ENCODE measurements around the gene TEX13A.
"Not testable (repeated sequence)": the region's sequence is repeated elsewhere in the genome, so short reads cannot be mapped to it uniquely, and the experiment has no call there.

The TEX13A gene

DNA sequence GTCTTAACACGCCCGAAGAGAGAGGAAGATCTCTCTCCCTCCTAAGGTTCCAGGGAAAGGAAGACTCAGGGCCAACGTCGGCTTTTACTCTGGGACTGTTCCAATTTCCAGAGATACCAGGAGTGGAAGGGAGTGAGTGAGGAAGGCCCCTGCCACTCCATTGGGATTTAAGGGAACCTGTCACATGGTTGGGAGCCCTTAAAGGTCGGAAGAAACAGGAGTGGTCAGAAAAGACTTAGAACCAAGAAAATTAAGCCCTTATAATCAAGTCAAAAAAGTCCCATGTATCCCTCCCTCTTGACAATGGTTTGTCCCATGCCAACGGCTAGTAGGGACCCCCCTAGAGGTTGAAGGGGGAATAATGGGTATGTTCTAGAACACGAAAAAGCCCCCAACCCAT, at the start of gene TEX13A:
TEX13A (minus strand) TSS at position 59 of the 400 bp plus-strand sequence. CDS start 297 bp downstream, outside the sequence.
- no peaks in the 10 kb centered on the region for H3K27me3 ChIP-seq (ENCODE audit: control insufficient read depth, insufficient read depth, low read length)

GRCh38 chrX:105269386-105269785, 48.9 kb upstream of the TEX13A start:
- DNase-seq (ENCODE audit: low read depth, low spot score): no peak
- no peaks in the 10 kb centered on the region for H3K4me1 ChIP-seq (ENCODE audit: control insufficient read depth, insufficient read depth, low read length)
- no peaks in the 10 kb centered on the region for H3K9me3 ChIP-seq (ENCODE audit: control insufficient read depth, insufficient read depth, low read length)
- no peaks in the 10 kb centered on the region for H3K27me3 ChIP-seq (ENCODE audit: control insufficient read depth, insufficient read depth, low read length)
- no peak overlapping the region for H3K4me3 ChIP-seq (ENCODE audit: low read length)
- whole genome bisulfite sequencing (ENCODE audit: insufficient coverage, insufficient read length): no CpG with 5 or more reads among the region's 2 CpGs
- no peak overlapping the region for H3K27ac ChIP-seq (ENCODE audit: low read length)
- H3K36me3 ChIP-seq (ENCODE audit: control insufficient read depth, insufficient read depth, low read length): no peaks in the 10 kb centered on the region

More for the DNA sequence above, at the start of gene TEX13A:
- no peaks in the 10 kb centered on the region for H3K4me1 ChIP-seq (ENCODE audit: control insufficient read depth, insufficient read depth, low read length)
- no peaks in the 10 kb centered on the region for H3K9me3 ChIP-seq (ENCODE audit: control insufficient read depth, insufficient read depth, low read length)
- WGBS (ENCODE audit: insufficient coverage, insufficient read length): no CpG with 5 or more reads among the region's 7 CpGs
- DNase-seq (ENCODE audit: low read depth, low spot score): no peak
- H3K36me3 ChIP-seq (ENCODE audit: control insufficient read depth, insufficient read depth, low read length): no peaks in the 10 kb centered on the region
- H3K27ac ChIP-seq (ENCODE audit: low read length): no peak within 1 kb of the TSS
- H3K4me3 ChIP-seq (ENCODE audit: low read length): no peak within 1 kb of the TSS

DNA sequence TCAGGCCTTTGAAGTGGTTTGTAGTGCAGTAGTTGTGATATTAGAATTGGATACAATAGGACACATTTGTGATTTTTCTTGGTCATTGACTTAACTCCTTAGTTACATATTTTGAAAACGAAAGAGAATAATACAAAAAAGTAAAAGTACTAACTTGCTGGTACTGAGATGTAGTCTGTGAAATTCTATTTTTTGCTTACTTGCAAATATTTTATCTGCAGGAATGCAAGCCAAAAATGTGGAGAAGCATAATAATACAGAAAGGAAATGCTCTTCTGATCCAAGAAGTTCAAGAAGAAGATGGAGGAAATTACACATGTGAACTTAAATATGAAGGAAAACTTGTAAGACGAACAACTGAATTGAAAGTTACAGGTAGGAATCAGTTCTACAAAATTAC, 46.7 kb upstream of the TEX13A start:
- Histone ChIP-seq H3K27ac (ENCODE audit: low read length) (no peak overlapping the region), H3K4me3 (ENCODE audit: low read length) (no peak overlapping the region), H3K27me3 (ENCODE audit: control insufficient read depth, insufficient read depth, low read length) (no peaks in the 10 kb centered on the region), H3K9me3 (ENCODE audit: control insufficient read depth, insufficient read depth, low read length) (no peaks in the 10 kb centered on the region), H3K4me1 (ENCODE audit: control insufficient read depth, insufficient read depth, low read length) (no peaks in the 10 kb centered on the region), H3K36me3 (ENCODE audit: control insufficient read depth, insufficient read depth, low read length) (no peaks in the 10 kb centered on the region)
- DNase-seq (ENCODE audit: low read depth, low spot score): no peak
- no CpG with 5 or more reads among the region's 2 CpGs for WGBS (ENCODE audit: insufficient coverage, insufficient read length)

DNA sequence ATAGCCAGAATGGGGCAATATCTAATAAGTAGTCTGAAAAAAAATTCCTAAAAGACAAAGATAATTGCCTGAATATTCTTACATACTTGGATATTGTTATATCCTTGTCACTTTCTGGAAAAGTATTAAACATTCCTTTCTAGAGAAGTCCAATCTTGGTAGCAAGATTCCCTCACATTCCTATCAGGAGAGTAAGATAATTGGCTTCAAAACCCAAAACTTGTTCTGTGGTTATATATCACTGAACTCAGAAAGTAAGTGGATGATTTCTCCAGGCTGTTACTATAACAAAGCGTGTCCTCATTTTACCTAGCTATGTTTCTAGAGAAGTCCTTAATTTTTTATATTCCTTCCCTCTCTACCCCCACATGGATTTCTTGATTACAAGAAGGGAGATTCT, 46.0 kb upstream of the TEX13A start:
- H3K27ac ChIP-seq (ENCODE audit: low read length): no peak overlapping the region

DNA sequence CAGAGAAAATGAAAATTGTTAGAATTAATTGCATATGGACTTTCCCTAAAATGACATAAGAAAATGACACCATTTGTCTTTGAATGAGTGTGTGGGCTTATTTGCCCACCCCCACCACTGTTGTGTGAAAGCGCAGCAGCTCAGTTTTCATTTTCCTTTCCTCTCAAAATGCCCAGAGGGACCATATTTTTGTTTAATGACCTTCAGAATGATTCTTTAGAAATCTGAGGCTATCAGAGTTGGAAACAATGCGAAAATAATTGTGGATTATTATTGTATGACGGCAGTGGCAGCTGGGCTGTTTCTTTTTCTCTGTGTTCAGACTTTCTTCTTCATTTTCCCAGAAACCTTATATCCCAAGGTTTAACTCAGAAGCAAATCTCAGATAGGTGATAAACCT, 44.6 kb upstream of the TEX13A start:
- Histone ChIP-seq H3K9me3 (ENCODE audit: control insufficient read depth, insufficient read depth, low read length) (no peaks in the 10 kb centered on the region), H3K4me1 (ENCODE audit: control insufficient read depth, insufficient read depth, low read length) (no peaks in the 10 kb centered on the region), H3K36me3 (ENCODE audit: control insufficient read depth, insufficient read depth, low read length) (no peaks in the 10 kb centered on the region), H3K27ac (ENCODE audit: low read length) (no peak overlapping the region), H3K4me3 (ENCODE audit: low read length) (no peak overlapping the region), H3K27me3 (ENCODE audit: control insufficient read depth, insufficient read depth, low read length) (no peaks in the 10 kb centered on the region)
- no peak for DNase-seq (ENCODE audit: low read depth, low spot score)
- no CpG with 5 or more reads among the region's 3 CpGs for WGBS (ENCODE audit: insufficient coverage, insufficient read length)

More for the DNA sequence above, 46.0 kb upstream of the TEX13A start:
- DNase-seq (ENCODE audit: low read depth, low spot score): no peak
- H3K27me3 ChIP-seq (ENCODE audit: control insufficient read depth, insufficient read depth, low read length): no peaks in the 10 kb centered on the region
- H3K36me3 ChIP-seq (ENCODE audit: control insufficient read depth, insufficient read depth, low read length): no peaks in the 10 kb centered on the region
- no peaks in the 10 kb centered on the region for H3K9me3 ChIP-seq (ENCODE audit: control insufficient read depth, insufficient read depth, low read length)
- WGBS (ENCODE audit: insufficient coverage, insufficient read length): no CpG with 5 or more reads among the region's 1 CpG
- H3K4me1 ChIP-seq (ENCODE audit: control insufficient read depth, insufficient read depth, low read length): no peaks in the 10 kb centered on the region
- H3K4me3 ChIP-seq (ENCODE audit: low read length): no peak overlapping the region

GRCh38 chrX:105263801-105264200, 43.3 kb upstream of the TEX13A start:
- no peaks in the 10 kb centered on the region for H3K4me1 ChIP-seq (ENCODE audit: control insufficient read depth, insufficient read depth, low read length)
- no peaks in the 10 kb centered on the region for H3K36me3 ChIP-seq (ENCODE audit: control insufficient read depth, insufficient read depth, low read length)
- no peaks in the 10 kb centered on the region for H3K27me3 ChIP-seq (ENCODE audit: control insufficient read depth, insufficient read depth, low read length)
- no peak for DNase-seq (ENCODE audit: low read depth, low spot score)
- no peak overlapping the region for H3K4me3 ChIP-seq (ENCODE audit: low read length)
- no CpG with 5 or more reads among the region's 1 CpG for WGBS (ENCODE audit: insufficient coverage, insufficient read length)
- H3K27ac ChIP-seq (ENCODE audit: low read length): no peak overlapping the region
- H3K9me3 ChIP-seq (ENCODE audit: control insufficient read depth, insufficient read depth, low read length): no peaks in the 10 kb centered on the region

- no CpG with 5 or more reads among the region's 2 CpGs for whole genome bisulfite sequencing (ENCODE audit: insufficient coverage, insufficient read length)
- no peak for DNase-seq (ENCODE audit: low read depth, low spot score)
- H3K36me3 ChIP-seq (ENCODE audit: control insufficient read depth, insufficient read depth, low read length): no peaks in the 10 kb centered on the region
- no peaks in the 10 kb centered on the region for H3K9me3 ChIP-seq (ENCODE audit: control insufficient read depth, insufficient read depth, low read length)
- no peak overlapping the region for H3K27ac ChIP-seq (ENCODE audit: low read length)
- H3K4me1 ChIP-seq (ENCODE audit: control insufficient read depth, insufficient read depth, low read length): no peaks in the 10 kb centered on the region
- no peak overlapping the region for H3K4me3 ChIP-seq (ENCODE audit: low read length)
- no peaks in the 10 kb centered on the region for H3K27me3 ChIP-seq (ENCODE audit: control insufficient read depth, insufficient read depth, low read length)
Measured at GRCh38 chrX:105263171-105263570, 42.7 kb upstream of the TEX13A start.

GRCh38 chrX:105260291-105261043, 40.0 kb upstream of the TEX13A start:
- WGBS (ENCODE audit: insufficient coverage, insufficient read length): no CpG with 5 or more reads among the region's 8 CpGs
- H3K27me3 ChIP-seq (ENCODE audit: control insufficient read depth, insufficient read depth, low read length): no peaks in the 10 kb centered on the region
- no peak for DNase-seq (ENCODE audit: low read depth, low spot score)
- no peaks in the 10 kb centered on the region for H3K4me1 ChIP-seq (ENCODE audit: control insufficient read depth, insufficient read depth, low read length)
- H3K9me3 ChIP-seq (ENCODE audit: control insufficient read depth, insufficient read depth, low read length): no peaks in the 10 kb centered on the region
- no peak overlapping the region for H3K4me3 ChIP-seq (ENCODE audit: low read length)
- H3K36me3 ChIP-seq (ENCODE audit: control insufficient read depth, insufficient read depth, low read length): no peaks in the 10 kb centered on the region
- no peak overlapping the region for H3K27ac ChIP-seq (ENCODE audit: low read length)

DNA sequence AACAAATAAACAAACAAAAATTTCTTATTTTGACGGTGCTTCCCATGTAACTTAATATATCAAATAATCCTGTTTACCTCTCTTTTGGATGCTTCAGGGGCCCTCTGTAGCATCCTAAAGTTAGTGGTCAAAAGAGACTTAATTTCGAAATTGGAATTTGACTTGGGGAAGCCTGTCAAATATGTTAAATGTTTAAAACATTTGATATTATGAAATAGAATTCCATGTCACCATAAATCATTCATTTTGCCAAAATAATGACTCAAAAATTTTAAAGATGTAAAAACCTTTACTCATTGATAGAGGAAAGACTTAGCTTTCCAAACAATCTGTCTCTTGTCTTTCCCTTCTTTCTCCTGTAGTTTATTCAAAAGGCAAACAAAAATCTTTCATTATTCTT, 20.6 kb upstream of the TEX13A start:
- DNase-seq (ENCODE audit: low read depth, low spot score): no peak
- whole genome bisulfite sequencing (ENCODE audit: insufficient coverage, insufficient read length): no CpG with 5 or more reads among the region's 2 CpGs

GRCh38 chrX:105237407-105237806, 16.9 kb upstream of the TEX13A start:
- not testable (repeated sequence) for H3K4me1 ChIP-seq (ENCODE audit: control insufficient read depth, insufficient read depth, low read length); H3K27me3 ChIP-seq (ENCODE audit: control insufficient read depth, insufficient read depth, low read length); H3K27ac ChIP-seq (ENCODE audit: low read length); H3K4me3 ChIP-seq (ENCODE audit: low read length); DNase-seq (ENCODE audit: low read depth, low spot score); H3K36me3 ChIP-seq (ENCODE audit: control insufficient read depth, insufficient read depth, low read length); H3K9me3 ChIP-seq (ENCODE audit: control insufficient read depth, insufficient read depth, low read length)
- no CpG with 5 or more reads among the region's 3 CpGs for WGBS (ENCODE audit: insufficient coverage, insufficient read length)

More for the DNA sequence above, 20.6 kb upstream of the TEX13A start:
- H3K9me3 ChIP-seq (ENCODE audit: control insufficient read depth, insufficient read depth, low read length): no peaks in the 10 kb centered on the region
- no peak overlapping the region for H3K27ac ChIP-seq (ENCODE audit: low read length)
- no peak overlapping the region for H3K4me3 ChIP-seq (ENCODE audit: low read length)
- H3K36me3 ChIP-seq (ENCODE audit: control insufficient read depth, insufficient read depth, low read length): no peaks in the 10 kb centered on the region
- H3K27me3 ChIP-seq (ENCODE audit: control insufficient read depth, insufficient read depth, low read length): no peaks in the 10 kb centered on the region
- no peaks in the 10 kb centered on the region for H3K4me1 ChIP-seq (ENCODE audit: control insufficient read depth, insufficient read depth, low read length)

DNA sequence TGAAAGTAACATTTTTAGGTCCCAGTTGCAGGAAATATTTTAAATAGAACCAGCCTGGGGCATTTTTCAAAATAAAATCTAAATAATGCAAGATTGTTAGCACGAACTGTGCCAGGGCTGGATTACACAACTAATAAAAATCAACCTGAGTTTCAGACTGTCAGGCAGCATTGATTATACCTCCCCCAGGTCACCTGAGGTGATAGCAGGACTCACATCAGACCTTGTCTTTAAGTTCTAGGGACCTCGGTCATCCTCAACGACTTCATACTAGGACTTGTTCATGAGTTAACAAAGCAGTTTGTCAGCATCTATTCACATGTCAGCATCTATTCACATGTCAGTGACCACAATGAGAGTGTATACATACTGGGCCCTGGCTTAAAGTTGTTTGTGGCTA, 8.7 kb upstream of the TEX13A start:
- no peaks in the 10 kb centered on the region for H3K9me3 ChIP-seq (ENCODE audit: control insufficient read depth, insufficient read depth, low read length)
- no peak overlapping the region for H3K4me3 ChIP-seq (ENCODE audit: low read length)
- no peak for DNase-seq (ENCODE audit: low read depth, low spot score)
- H3K36me3 ChIP-seq (ENCODE audit: control insufficient read depth, insufficient read depth, low read length): no peaks in the 10 kb centered on the region
- no CpG with 5 or more reads among the region's 3 CpGs for WGBS (ENCODE audit: insufficient coverage, insufficient read length)
- no peak overlapping the region for H3K27ac ChIP-seq (ENCODE audit: low read length)
- no peaks in the 10 kb centered on the region for H3K4me1 ChIP-seq (ENCODE audit: control insufficient read depth, insufficient read depth, low read length)
- no peaks in the 10 kb centered on the region for H3K27me3 ChIP-seq (ENCODE audit: control insufficient read depth, insufficient read depth, low read length)
